ENCODE results near the gene TCEANC.
"Not testable (repeated sequence)": the region's sequence is repeated elsewhere in the genome, so short reads cannot be mapped to it uniquely, and the experiment has no call there.

Gene TCEANC, protein sequence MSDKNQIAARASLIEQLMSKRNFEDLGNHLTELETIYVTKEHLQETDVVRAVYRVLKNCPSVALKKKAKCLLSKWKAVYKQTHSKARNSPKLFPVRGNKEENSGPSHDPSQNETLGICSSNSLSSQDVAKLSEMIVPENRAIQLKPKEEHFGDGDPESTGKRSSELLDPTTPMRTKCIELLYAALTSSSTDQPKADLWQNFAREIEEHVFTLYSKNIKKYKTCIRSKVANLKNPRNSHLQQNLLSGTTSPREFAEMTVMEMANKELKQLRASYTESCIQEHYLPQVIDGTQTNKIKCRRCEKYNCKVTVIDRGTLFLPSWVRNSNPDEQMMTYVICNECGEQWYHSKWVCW

DNA sequence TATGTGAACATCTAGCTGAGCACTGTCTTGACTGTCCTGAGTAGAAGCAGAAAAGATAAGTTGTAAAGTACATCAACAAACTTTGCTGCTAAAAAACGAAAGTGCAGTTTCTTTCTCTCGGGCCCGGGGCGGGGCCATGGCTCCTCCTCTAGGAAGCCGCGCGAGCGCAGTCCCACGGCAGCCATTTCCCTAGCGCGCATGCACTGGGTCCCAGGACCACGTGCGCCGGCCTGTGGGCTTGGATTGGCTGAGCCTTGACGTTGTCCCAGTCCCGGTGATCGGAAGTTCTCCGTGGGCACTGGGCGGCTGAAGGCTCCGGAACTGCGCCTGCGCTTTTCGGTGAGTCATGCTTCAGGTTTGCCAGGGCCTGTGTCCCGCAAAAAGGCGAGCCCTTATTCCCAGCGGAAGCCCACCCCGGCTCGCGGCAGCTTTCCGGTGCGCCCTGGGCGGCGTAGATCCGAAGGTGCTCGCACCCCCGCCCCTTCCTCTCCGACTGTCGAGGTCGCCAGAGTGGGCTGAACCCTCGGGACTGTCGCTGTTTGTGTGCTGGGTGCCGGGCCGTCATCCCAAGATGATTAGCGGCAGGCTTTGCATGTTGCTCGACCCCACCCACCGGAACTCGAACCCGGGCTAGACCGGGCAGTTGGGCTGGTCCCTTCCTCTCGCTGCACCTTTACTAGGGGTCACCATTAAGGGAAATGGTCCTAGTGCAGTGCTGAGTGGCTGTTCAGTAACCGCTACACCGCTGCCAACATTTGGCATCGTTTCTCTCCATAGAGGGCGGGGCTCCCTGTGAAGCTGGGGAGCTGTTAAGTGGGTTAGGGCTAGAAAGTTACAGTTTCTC is at the start of gene TCEANC:
Gene TCEANC, plus strand, starts transcription at position 292 of the 844 bp plus-strand sequence. CDS start 9,368 bp downstream, outside the sequence.
- peak; percentile 89 for DNase-seq

DNA sequence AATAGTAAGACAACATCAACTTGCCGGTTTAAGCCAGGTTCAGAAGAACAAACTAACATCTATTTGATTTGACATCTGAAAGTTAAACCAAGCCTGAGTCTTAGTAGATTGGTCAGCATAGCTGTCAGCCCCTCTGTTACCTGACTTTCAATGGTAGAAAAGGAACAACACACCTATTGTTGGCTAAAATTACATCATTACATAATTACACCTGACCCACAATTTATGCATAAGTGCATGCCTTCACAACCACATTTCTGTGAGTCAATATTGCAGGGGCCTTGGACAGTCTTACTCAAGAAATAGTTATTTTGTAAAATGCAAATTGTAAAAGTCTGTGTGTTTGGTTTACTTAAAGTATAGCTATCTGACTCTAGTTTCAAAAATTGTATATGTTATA is 47.3 kb upstream of the TCEANC start:
- DNase-seq: no peak

DNA sequence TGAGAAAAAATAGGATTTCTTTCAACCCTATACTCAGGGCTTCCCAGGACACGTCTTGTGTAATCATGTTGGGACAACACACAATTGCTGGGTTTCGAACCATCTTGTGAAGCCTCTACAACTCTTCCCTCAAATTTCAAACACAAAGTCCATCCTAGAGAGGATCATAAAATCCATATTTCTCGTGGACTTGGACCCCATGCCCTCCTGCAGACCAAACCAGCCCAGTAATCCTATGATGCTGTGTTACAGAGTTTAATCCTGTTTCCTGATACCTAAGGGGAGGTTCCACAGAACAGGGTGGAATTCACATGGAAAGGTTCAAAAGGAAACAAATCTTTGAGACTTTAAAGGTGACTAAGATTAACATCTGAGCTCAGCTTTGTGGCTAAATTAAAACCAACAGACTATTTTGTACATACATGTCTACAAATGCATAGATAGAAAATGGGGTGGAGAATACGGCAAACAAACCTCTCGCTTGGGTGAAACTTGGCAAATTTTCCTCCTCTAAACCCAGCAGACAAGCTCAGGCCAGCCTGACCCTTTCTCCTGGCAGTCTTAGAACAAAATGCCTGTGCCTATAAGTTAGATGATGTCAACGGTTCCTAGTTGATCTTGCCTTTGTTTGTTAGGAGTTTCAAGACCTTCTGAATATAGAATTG is 45.5 kb upstream of the TCEANC start:
- no peak for DNase-seq

DNA sequence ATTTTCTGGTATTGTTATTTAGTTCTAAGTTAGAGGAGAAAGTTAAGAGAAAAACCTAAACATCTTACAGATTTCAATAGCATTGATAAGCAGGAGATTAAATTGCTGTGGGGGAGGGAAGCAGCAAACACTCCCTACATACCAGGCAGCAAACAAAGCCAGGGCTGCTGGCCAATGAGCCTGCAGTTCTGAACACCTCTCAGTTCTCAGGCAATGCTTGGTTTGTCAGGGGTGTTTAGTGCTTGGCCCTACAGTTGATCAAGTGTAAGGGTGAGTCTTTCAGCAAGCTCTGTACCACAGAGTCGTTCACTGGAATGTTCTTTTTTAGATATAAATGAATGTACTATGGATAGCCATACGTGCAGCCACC is 45.0 kb upstream of the TCEANC start:
- no peak for DNase-seq

DNA sequence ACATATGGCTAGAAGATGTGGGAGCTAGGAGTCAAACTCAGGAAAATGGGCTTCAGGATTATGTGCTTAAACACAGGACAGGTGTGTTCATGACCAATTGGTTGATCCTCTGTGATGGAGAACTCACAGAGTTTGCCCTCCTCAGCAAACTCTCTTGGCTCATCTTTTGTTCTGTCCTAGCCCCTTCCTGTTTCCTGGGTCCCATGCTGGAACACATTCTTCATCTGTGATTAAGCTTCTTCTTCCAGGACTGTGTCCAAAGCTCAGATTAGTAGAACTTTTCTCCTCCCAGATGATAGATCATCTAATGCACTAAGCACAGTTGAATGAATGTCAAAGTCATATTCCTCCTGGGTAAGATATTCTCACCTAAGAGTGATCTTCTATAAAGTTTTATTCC is 38.8 kb upstream of the TCEANC start:
- no peak for DNase-seq

DNA sequence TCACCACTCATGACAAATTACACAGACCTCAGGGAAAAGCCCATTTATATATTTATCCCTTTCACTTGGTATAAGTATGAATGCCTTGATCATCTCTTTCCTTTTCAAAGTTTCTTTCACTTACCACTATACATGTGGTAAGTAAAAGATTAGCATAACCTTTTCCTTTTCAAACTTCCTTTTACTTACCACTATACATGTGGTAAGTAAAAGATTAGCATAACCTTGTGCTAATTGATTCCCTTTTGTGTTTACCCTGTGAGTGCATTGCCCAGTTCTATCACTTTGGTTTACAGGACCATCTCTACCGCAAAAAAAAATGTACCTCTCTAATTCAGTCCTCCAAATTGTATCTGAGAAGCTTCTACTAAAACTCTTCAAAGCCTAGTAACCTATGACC is 32.7 kb upstream of the TCEANC start:
- DNase-seq: no peak

DNA sequence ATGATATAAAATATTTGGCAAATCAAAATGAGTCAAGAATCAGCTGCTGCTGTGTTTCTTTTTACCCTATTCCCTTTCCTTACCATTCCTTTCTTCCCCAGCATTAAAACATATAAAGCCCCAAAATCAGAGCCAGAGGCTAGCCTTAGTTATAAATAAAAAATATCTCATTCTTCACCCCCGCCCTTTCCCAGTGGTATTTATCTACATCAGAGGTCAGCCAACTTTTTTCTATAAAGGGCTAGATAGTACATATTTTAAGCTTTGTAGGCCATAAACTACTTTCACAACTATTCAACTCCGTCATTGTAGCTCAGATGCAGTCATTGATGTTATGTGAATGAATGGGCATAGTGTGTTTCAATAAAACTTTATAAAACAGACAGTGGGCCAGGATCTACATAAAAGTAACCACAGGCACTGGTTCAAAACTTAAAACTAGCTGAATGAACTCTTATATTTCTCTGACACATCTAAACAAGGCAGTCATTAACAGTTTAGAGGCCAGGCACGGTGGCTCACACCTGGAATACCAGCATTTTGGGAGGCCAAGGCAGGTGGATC is 30.5 kb upstream of the TCEANC start:
- no peak for DNase-seq

DNA sequence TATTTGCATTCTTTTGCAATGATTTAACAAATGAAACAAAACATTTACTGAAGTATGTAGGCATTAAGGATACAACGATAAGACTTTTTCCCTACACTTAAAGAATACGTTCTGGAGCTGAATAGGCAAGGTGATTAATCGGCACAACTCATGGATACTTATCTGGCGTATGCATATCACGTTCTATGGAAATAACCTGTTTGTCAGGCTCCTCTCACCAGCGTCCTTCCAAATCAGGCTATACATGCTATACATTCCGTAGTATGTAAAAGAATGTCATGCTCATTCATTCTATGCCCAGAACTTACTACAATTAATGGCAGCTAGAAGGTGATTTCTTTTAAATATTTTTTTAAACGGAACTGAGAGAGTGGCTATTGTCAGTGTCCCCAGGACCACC is 25.6 kb upstream of the TCEANC start:
- no peak for DNase-seq

DNA sequence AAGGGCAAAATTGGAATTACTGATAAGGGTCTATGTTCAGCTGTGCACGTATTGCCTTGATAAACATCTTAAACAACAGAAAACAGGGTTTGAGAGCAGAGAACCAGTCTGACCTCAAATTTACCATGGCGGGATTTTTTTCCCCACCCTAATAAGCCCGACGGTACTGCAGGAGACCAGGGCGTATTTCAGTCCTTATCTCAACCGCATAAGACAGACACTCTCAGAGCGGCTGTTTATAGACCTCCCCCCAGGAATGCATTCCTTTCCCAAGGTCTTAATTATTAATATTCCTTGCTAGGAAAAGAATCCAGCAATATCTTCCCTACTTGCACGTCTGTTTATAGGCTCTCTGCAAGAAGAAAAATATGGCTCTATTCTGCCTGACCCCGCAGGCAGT is 15.7 kb upstream of the TCEANC start:
- DNase-seq: not testable (repeated sequence)

DNA sequence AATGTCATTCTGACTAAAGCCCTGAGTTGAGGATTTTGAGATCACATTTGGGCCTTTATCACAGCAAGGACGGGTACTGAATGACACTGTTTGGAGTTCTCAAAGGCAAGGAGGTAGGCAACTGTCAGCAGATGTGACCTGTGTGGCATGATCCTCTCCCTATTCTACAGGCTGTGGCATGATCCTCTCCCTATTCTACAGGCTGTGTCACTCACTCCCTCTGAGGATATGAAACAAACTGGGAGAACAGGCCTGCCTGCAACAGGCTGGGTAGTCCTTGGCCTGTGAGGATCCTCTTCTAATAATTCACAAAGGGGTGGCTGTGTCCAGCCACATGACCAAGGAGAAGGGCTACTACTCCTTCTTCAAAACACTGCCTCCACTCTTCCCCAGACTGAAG is 14.9 kb upstream of the TCEANC start:
- no peak for DNase-seq

DNA sequence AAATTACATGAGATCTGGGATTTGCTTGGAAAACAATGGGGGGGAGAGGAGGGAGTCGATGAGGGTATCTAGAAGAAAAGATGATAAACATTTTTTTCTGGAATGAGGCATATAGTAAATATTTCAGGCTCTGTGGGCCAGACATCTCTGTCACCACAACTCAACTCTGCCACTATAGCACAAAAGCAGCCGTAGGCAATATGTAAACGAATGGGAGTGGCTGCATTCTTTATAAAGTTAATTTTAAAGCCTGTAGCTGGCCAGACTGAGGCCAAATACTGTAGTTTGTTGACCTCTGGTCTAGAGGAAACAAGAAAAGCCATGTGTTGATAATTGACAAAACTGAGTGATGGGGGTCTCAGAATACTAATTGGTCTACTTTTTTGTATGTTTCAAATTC is 14.1 kb upstream of the TCEANC start:
- no peak for DNase-seq

DNA sequence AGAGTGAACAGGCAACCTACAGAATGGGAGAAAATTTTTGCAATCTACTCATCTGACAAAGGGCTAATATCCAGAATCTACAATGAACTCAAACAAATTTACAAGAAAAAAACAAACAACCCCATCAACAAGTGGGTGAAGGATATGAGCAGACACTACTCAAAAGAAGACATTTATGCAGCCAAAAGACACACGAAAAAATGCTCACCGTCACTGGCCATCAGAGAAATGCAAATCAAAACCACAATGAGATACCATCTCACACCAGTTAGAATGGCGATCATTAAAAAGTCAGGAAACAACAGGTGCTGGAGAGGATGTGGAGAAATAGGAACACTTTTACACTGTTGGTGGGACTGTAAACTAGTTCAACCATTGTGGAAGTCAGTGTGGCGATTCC is 11.3 kb upstream of the TCEANC start:
- not testable (repeated sequence) for DNase-seq

DNA sequence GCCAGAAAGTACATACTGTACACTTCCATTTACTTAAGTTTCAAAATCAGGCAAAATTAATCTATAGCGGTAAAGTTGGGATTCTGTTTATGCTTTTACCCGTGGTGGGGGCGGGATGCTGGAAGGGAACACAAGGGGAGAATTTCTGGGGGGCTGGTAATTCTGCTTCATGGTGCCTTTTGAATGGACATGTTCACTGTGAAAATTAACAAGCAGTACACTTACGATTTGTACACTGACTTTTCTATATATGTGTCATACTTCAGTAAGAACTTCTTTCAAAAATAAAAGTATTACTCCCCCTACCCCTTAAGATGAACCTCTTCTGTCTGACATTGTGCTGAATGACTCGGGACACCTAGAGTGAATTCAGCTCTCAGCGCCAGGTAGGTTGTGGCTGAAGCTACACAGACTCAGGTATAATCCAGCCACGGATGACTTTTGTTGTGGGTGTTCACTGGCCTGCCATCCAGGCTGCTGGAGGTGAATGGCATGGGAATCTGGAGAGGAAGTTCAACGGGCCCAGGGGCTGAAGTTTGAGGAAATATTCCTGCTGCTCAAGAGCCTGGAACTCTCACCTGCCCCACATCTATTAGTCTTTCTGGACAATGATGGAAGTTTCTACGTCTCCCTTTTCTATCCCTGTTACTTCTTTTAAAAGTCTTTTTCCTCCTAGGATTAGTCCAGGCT is 7.3 kb upstream of the TCEANC start:
- no peak for DNase-seq

DNA sequence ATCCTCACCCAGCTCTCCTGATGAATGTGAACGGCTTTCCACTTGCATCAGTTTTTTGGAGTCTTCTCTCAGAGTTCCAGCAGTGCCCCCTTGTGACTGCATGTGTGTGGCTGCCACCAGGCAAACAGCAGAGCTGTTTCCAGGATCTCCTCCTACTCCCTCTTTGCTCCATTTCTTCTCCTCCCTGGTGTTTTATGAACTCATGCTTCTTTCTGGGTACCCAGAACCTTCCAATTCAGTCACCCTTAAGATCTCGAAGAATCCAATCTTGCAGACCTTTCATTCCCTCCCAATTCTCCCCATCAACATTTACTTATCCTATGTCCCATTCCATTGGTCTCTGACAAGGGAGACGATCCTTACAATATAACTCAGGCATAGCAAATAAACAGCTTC is 6.8 kb upstream of the TCEANC start:
- DNase-seq: peak; percentile 9

DNA sequence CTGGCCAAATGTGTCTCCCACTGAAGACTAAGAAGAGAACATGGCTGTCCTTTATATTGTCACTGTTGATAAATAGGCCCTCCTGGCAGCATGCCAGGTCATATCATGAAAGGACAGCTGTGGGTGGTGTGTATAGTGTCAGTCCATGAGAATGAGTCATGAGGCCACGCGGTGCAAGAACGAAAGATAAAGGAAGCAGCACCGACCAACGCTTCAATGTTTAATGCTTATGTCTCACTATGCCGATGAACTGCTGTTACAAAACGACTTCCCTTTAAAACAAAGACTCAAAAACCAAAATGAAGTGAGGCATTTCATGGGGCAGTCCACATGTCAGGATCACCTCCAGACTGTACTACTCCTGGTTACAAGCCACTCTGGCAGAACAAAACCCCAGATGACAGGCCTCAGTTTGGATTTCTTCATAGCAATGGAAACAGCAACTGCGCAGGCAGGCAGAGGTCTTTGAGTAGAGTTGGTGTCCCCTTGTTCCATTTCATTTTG is 5.2 kb upstream of the TCEANC start:
- peak; percentile 65 for DNase-seq

DNA sequence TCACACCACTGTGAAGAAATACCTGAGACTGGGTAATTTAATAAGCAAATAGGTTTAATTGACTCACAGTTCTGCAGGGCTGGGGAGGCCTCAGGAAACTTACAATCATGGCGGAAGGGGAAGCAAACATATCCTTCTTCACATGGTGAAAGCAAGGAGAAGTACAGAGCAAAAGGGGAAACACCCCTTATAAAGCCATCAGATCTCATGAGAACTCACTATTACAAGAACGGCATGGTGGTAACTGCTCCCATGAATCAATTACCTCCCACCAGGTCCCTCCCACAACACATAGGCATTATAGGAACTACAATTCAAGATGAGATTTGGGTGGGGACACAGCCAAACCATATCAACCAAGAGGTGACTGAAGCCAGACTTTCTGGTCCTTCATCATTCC is 4.6 kb upstream of the TCEANC start:
- not testable (repeated sequence) for DNase-seq

DNA sequence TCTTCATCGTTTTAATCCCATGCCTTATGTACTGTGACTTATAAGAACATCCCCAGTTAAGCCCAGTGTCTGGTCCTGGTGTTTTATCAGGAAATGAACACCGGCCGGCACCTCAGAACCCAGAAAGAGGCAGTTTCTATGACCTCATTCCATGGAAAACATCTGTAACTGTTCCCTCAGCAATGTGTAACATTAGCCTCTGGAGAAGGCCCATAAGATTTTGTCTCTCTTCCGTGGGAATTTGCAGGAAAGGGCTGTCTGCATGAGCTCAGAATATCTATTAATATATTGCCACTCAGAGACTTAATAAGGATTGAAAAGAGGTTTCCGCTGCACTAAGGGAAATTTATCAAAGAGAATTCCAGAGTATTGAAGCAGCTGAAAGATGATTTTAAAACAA is 3.1 kb upstream of the TCEANC start:
- DNase-seq: no peak

DNA sequence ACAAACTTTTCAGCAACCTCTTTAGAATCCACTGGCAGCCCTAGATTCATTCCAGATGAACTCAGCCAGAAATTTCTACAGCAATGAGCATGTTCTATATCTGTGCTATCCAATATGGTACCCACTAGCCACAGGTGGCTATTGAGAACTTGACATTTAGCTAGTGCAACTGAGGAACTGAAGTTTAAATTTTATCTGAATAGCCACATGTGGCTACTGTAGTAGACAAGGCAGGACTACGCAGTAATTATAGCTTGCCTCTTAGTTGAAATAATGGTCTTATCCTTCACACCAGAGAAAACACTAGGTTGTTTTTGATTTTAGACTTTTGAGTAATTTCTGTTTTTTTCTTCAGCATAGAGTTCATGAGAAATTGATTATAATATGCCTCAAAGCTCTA is 2.6 kb upstream of the TCEANC start:
- DNase-seq: no peak

DNA sequence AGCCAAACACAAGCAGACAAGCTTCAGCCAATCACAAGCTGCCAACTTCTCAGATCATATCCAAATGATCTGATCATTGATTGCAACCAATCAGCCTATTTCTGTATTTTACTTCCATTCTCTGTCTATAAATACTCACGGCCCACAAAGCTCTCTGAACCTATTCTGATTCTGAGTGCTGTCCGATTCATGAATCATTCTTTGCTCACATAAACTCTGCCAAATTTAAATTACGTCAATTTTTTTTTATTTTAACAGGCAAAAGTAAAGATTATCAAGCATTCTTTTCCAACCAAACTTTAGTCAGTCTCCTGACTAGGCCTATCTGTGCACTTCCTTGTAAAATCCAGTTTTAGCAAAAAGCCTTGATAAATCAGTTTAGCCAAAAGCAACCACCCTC is 1.8 kb upstream of the TCEANC start:
- no peak for DNase-seq

DNA sequence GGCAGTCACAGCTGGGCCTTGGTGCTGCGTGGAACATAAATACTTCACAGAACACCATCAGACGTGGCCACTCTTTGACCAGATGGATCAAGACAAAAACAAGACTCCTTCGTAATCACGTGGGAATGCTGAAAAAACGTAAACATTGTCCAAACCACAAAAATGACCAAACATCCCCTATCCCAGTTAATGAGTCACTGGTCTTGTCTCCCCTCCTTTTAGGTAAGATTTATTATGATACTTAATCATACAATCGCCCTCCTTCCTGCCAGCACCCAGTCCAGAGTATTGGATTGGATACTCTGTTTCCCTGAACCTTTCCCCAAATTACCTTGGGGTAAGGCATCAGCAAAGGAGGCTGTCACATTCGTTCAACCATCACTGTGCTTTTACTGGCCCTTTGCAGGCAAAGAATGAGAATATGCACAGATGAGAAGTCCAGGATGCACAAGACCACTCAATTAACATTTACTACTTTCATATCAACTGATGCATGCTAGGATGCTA is 601 bp upstream of the TCEANC start:
- DNase-seq: no peak

DNA sequence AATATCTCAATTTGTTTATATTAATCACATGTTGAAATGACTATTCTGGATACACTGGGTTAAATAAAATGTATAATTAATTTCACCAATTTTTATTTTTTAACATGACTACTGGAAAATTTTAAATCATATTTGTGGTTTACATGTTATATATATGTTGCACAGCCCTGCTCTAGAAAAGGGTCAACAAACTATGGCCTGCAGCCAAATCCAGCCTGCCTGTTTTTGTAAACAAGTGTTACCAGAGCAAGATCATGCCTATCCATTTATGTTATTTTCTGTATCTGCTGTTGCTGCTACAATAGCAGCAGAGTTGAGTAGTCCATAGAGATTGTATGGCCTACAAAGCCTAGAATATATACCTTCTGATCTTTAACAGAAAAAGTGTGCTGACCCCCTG is 1.2 kb downstream of the TCEANC start:
- DNase-seq: no peak

DNA sequence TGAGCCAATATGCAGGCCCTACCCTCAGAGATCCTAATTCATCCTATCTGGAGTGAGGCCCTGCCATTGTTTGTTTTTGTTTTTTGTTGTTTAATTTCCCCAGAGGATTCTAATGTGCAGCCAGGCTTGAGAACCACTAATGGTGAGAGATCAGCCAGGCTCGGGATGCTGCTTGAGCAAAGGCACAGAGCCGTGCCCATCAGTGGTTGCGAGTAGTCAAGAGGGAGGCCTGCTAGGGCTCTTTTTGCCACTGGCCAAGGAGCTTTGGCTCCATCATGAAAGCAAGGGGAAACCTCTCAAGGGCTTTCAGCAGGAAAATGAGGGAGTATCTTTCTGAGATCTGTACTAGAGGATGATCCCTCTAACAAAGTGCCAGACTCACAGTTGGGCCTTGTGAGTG is 2.7 kb downstream of the TCEANC start:
- DNase-seq: no peak

DNA sequence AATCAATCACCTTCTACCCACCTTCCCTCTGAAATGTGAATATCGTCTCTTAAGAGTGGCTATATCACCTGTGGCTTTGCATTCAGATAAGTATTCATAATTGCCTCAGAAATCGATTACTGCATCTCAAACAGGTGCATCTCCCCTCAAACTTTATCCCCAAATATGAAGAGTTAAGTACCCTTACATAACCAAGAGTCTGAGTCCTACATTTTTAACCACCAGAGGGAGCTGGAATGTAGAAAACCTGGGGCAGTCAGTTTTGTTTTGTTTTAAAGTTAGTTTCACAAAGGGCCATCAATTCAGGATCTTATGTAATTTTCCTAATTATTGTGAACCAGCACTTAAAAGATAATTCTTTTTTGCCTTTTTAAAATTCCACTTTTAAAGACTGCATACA is 5.7 kb downstream of the TCEANC start:
- no peak for DNase-seq
